Lower leg skin (tissue), 4 donors: ENCODE data around the gene RAB38. TPM values are rescaled to one million over a fixed set of nuclear protein-coding genes. Genes with fewer than 3 reads are reported as not detected.

Source experiments
- DNase-seq, 2 donors: peaks; one replicate each; pipeline ENCODE4 v3.0.0-alpha.2; 2019; ENCODE audit warnings: low spot score in 2 of 2
- H3K4me3 ChIP-seq: fragments of 200-600 bp; sonication (generic); 2 replicates; pipeline ENCODE4 v1.5.1; 2017; ENCODE audit warnings: mild to moderate bottlenecking, low read depth; ENCODE audit not compliant: poor library complexity, severe bottlenecking
- CTCF ChIP-seq, 3 donors: fragments of 450-650 bp; IDR thresholded peaks; one replicate each; pipeline ENCODE4 v1.5.1; 2016; ENCODE audit warnings: antibody characterized with exemption in 3 of 3, mild to moderate bottlenecking in 3 of 3, moderate library complexity in 2 of 3
- POLR2A ChIP-seq, 2 donors: fragments of 450-650 bp; IDR thresholded peaks; one replicate each; pipeline ENCODE4 v1.6.1; 2016 to 2017; ENCODE audit warnings: antibody characterized with exemption in 2 of 2, mild to moderate bottlenecking in 1 of 2, moderate library complexity in 1 of 2
- WGBS, 2 donors: methylation state at CpG; one replicate each; pipeline ENCODE4 v1.1.5; 2018; 5-methylcytosine and 5-hydroxymethylcytosine counted together
- intact Hi-C: fragments of 100-400 bp; cut with DNase I; formaldehyde crosslinking; loops from one replicate; pipeline ENCODE4 v1.15.0; 2023; ENCODE audit warnings: low total_unique reads
- total RNA-seq, 4 donors: library from RNA; depleted of rRNA; stranded (reverse); fragments of >200 nt; gene quantifications; one replicate each; pipeline ENCODE4 v1.1.0, GENCODE V29; 2016

The RAB38 gene
- total RNA-seq, 4 donors from 2014 or later = 26.9 to 87.3 (median 69.6) TPM

- TF ChIP-seq POLR2A (IDR thresholded peaks at IDR 0.05) (no peak), CTCF (IDR thresholded peaks at IDR 0.05) (no peak)
- no peak for DNase-seq
- intact Hi-C loops = no loop called here
Observed at GRCh38 chr11:88171982-88172381, 3.3 kb downstream of the RAB38 start.

GRCh38 chr11:88170673-88171072 lies 4.6 kb downstream of the RAB38 start:
- TF ChIP-seq CTCF (IDR thresholded peaks at IDR 0.05) (no peak), POLR2A (IDR thresholded peaks at IDR 0.05) (no peak)
- DNase-seq = no peak
- intact Hi-C loops = no loop called here
- no peak overlapping the region for H3K4me3 ChIP-seq
- WGBS, 2 donors = 88 to 94% methylated on average over 2 of the region's 2 CpGs

More at GRCh38 chr11:88171982-88172381, 3.3 kb downstream of the RAB38 start:
- H3K4me3 ChIP-seq = no peak overlapping the region
- 36 to 41% methylated on average over 2 of the region's 2 CpGs for WGBS, 2 donors

- no peak for DNase-seq
- 60 to 67% methylated on average over 4 of the region's 4 CpGs for WGBS, 2 donors
- no peak overlapping the region for H3K4me3 ChIP-seq
- intact Hi-C loops = no loop called here
- TF ChIP-seq POLR2A (IDR thresholded peaks at IDR 0.05) = no peak
- no peak for TF ChIP-seq CTCF (IDR thresholded peaks at IDR 0.05)
Observed at GRCh38 chr11:88169881-88170280, 5.4 kb downstream of the RAB38 start.

GRCh38 chr11:88169471-88169870 lies 5.8 kb downstream of the RAB38 start:
- 85 to 86% methylated on average over 2 of the region's 2 CpGs for WGBS, 2 donors
- no peak for DNase-seq
- no peak overlapping the region for H3K4me3 ChIP-seq
- TF ChIP-seq POLR2A (IDR thresholded peaks at IDR 0.05) = no peak
- no peak for TF ChIP-seq CTCF (IDR thresholded peaks at IDR 0.05)
- intact Hi-C loops = no loop called here

GRCh38 chr11:88167853-88168252 lies 7.4 kb downstream of the RAB38 start:
- intact Hi-C loops = no loop called here
- no peak for TF ChIP-seq POLR2A (IDR thresholded peaks at IDR 0.05)
- no peak for TF ChIP-seq CTCF (IDR thresholded peaks at IDR 0.05)
- no peak overlapping the region for H3K4me3 ChIP-seq
- no peak for DNase-seq

GRCh38 chr11:88164806-88165585 lies 10.2 kb downstream of the RAB38 start:
- intact Hi-C loops = no loop called here
- 79 to 82% methylated on average over 1 of the region's 1 CpG for WGBS, 2 donors
- H3K4me3 ChIP-seq = no peak overlapping the region
- no peak for TF ChIP-seq POLR2A (IDR thresholded peaks at IDR 0.05)
- no peak for TF ChIP-seq CTCF (IDR thresholded peaks at IDR 0.05)
- no peak for DNase-seq
